Progenitor cell of endocrine pancreas (in vitro differentiated cells): ENCODE data around the gene FILIP1. TPM values are rescaled to one million over a fixed set of nuclear protein-coding genes. Genes with fewer than 3 reads are reported as not detected.
A peak's percentile ranks its signal among the peaks of the same experiment; 100 is the strongest.

Source experiments
- DNase-seq: peaks from one replicate; pipeline ENCODE4 v3.0.0; 2021; ENCODE audit warnings: low spot score; ENCODE audit not compliant: unreplicated experiment
- H3K27ac Mint-ChIP-seq: 2 replicates; pipeline ENCODE4 v1.8.0; 2021; ENCODE audit warnings: mild to moderate bottlenecking, moderate library complexity, mixed read lengths
- H3K27me3 Mint-ChIP-seq: 2 replicates; pipeline ENCODE4 v1.8.0; 2021; ENCODE audit warnings: mixed read lengths
- H3K36me3 Mint-ChIP-seq: 2 replicates; pipeline ENCODE4 v1.8.0; 2022; ENCODE audit warnings: mixed read lengths; ENCODE audit not compliant: insufficient read depth
- H3K4me1 Mint-ChIP-seq: 2 replicates; pipeline ENCODE4 v1.8.0; 2021; ENCODE audit warnings: low read depth, mixed read lengths
- H3K4me3 Mint-ChIP-seq: 2 replicates; pipeline ENCODE4 v1.8.0; 2021; ENCODE audit warnings: low read depth, mild to moderate bottlenecking, moderate library complexity, mixed read lengths
- H3K9me3 Mint-ChIP-seq: 2 replicates; pipeline ENCODE4 v1.8.0; 2021; ENCODE audit warnings: low read depth, mixed read lengths
- CTCF ChIP-seq: fragments of 200-600 bp; sonication (generic); IDR thresholded peaks from one replicate; pipeline ENCODE4 v1.5.0; 2021; ENCODE audit warnings: antibody characterized with exemption, mild to moderate bottlenecking; ENCODE audit not compliant: unreplicated experiment
- total RNA-seq: library from RNA; stranded (reverse); gene quantifications from 2 replicates; pipeline ENCODE4 v1.2.1, GENCODE V29; 2021

FILIP1 gene
- total RNA-seq, 1 donor from 2014 or later = 0.31 TPM

GRCh38 chr6:75296811-75297779 is 196.5 kb downstream of the FILIP1 start:
- H3K27ac Mint-ChIP-seq = no peak overlapping the region
- H3K4me3 Mint-ChIP-seq = no peak overlapping the region
- peak; percentile 87 for TF ChIP-seq CTCF
- no peaks in the 10 kb centered on the region for H3K36me3 Mint-ChIP-seq
- H3K4me1 Mint-ChIP-seq = no peaks in the 10 kb centered on the region
- no peaks in the 10 kb centered on the region for H3K9me3 Mint-ChIP-seq
- H3K27me3 Mint-ChIP-seq = no peaks in the 10 kb centered on the region
- DNase-seq = no peak

- Mint-ChIP-seq H3K9me3 (no peaks in the 10 kb centered on the region), H3K4me1 (peaks cover 4% of the 10 kb centered on the region), H3K27ac (no peak overlapping the region), H3K27me3 (no peaks in the 10 kb centered on the region), H3K36me3 (no peaks in the 10 kb centered on the region), H3K4me3 (no peak overlapping the region)
- DNase-seq = no peak
- no peak for TF ChIP-seq CTCF
Observed at GRCh38 chr6:75292555-75292954, 201.0 kb downstream of the FILIP1 start.

- Mint-ChIP-seq H3K4me1 (peaks cover 12% of the 10 kb centered on the region), H3K27ac (no peak overlapping the region), H3K27me3 (no peaks in the 10 kb centered on the region), H3K9me3 (no peaks in the 10 kb centered on the region), H3K36me3 (no peaks in the 10 kb centered on the region), H3K4me3 (no peak overlapping the region)
- no peak for DNase-seq
- TF ChIP-seq CTCF = no peak
Observed at GRCh38 chr6:75291744-75292143, 201.9 kb downstream of the FILIP1 start.

- H3K27ac Mint-ChIP-seq = no peak overlapping the region
- H3K4me1 Mint-ChIP-seq = peaks cover 12% of the 10 kb centered on the region
- H3K27me3 Mint-ChIP-seq = no peaks in the 10 kb centered on the region
- no peaks in the 10 kb centered on the region for H3K9me3 Mint-ChIP-seq
- H3K36me3 Mint-ChIP-seq = no peaks in the 10 kb centered on the region
- DNase-seq = no peak
- H3K4me3 Mint-ChIP-seq = no peak overlapping the region
- no peak for TF ChIP-seq CTCF
Observed at GRCh38 chr6:75291331-75291730, 202.3 kb downstream of the FILIP1 start.

- no peak overlapping the region for H3K4me3 Mint-ChIP-seq
- H3K36me3 Mint-ChIP-seq = no peaks in the 10 kb centered on the region
- no peak for TF ChIP-seq CTCF
Observed at GRCh38 chr6:75290136-75290945, 203.3 kb downstream of the FILIP1 start.

More at GRCh38 chr6:75290136-75290945, 203.3 kb downstream of the FILIP1 start:
- DNase-seq = no peak
- no peaks in the 10 kb centered on the region for H3K27me3 Mint-ChIP-seq
- no peaks in the 10 kb centered on the region for H3K9me3 Mint-ChIP-seq
- peaks cover 14% of the 10 kb centered on the region for H3K4me1 Mint-ChIP-seq
- no peak overlapping the region for H3K27ac Mint-ChIP-seq
